GM19452 (cell line): ENCODE data around the gene FAHD1.

Source experiments
- ATAC-seq: cut with Tn5 transposase; IDR thresholded peaks from one replicate; pipeline ENCODE4 v1.9.1; 2021; ENCODE audit not compliant: unreplicated experiment

Gene FAHD1

GRCh38 chr16:1878256-1878655 lies 51.2 kb downstream of the FAHD1 start:
- no peak for ATAC-seq
